Loucy (cell line): ENCODE data around the gene PRDX3.

Experiments
- H2AFZ ChIP-seq: fragments of 200-600 bp; sonication (generic); 2 replicates; pipeline ENCODE4 v1.6.0; 2016; ENCODE audit warnings: antibody characterized with exemption, mild to moderate bottlenecking, low read length, moderate library complexity
- H3F3A ChIP-seq: fragments of 200-600 bp; 2 replicates; pipeline ENCODE4 v1.6.0; 2016; ENCODE audit warnings: antibody characterized with exemption, low read depth, mild to moderate bottlenecking
- H3K27me3 ChIP-seq: fragments of 200-600 bp; sonication (generic); 2 replicates; pipeline ENCODE4 v1.6.1; 2014; ENCODE audit warnings: low read length, mild to moderate bottlenecking; ENCODE audit not compliant: insufficient read depth, poor library complexity, severe bottlenecking
- H3K36me3 ChIP-seq: fragments of 200-600 bp; sonication (generic); 2 replicates; pipeline ENCODE4 v1.6.1; 2016; ENCODE audit warnings: low read length; ENCODE audit not compliant: insufficient read depth
- H3K4me1 ChIP-seq: fragments of 200-600 bp; sonication (generic); 2 replicates; pipeline ENCODE4 v1.5.1; 2014; ENCODE audit warnings: low read length, mild to moderate bottlenecking; ENCODE audit not compliant: insufficient read depth, poor library complexity, severe bottlenecking
- H3K4me2 ChIP-seq: fragments of 200-600 bp; sonication (generic); 2 replicates; pipeline ENCODE4 v1.6.0; 2014; ENCODE audit warnings: antibody characterized with exemption, low read length, low read depth, mild to moderate bottlenecking; ENCODE audit not compliant: poor library complexity, severe bottlenecking
- H3K4me3 ChIP-seq: fragments of 200-600 bp; sonication (generic); 2 replicates; pipeline ENCODE4 v1.5.1; 2014; ENCODE audit warnings: low read length, mild to moderate bottlenecking, mixed read lengths; ENCODE audit not compliant: poor library complexity, severe bottlenecking
- H3K79me2 ChIP-seq: fragments of 200-600 bp; sonication (generic); 2 replicates; pipeline ENCODE4 v1.6.1; 2014; ENCODE audit warnings: low read length; ENCODE audit not compliant: insufficient read depth
- H3K9ac ChIP-seq: fragments of 200-600 bp; sonication (generic); 2 replicates; pipeline ENCODE4 v1.6.0; 2014; ENCODE audit warnings: mild to moderate bottlenecking, low read depth, low read length, moderate library complexity; ENCODE audit not compliant: poor library complexity, severe bottlenecking
- H3K9me2 ChIP-seq: fragments of 200-600 bp; sonication (generic); replicated peaks from 2 replicates; pipeline ENCODE4 v1.6.1; 2016; ENCODE audit warnings: low read depth, low read length, mixed read lengths
- H3K9me3 ChIP-seq: fragments of 200-600 bp; sonication (generic); 2 replicates; pipeline ENCODE4 v1.6.1; 2014; ENCODE audit warnings: mild to moderate bottlenecking, antibody characterized with exemption, low read length, low read depth; ENCODE audit not compliant: insufficient read depth
- H4K20me1 ChIP-seq: fragments of 200-600 bp; sonication (generic); 2 replicates; pipeline ENCODE4 v1.6.0; 2014; ENCODE audit warnings: antibody characterized with exemption, low read length, mild to moderate bottlenecking; ENCODE audit not compliant: insufficient read depth, poor library complexity, severe bottlenecking
- EZH2phosphoT487 ChIP-seq: fragments of 200-600 bp; IDR thresholded peaks from 2 replicates; pipeline ENCODE4 v1.6.1; 2018; ENCODE audit warnings: antibody characterized with exemption, mild to moderate bottlenecking, moderate library complexity, borderline replicate concordance
- TF ChIP-seq, protein P1 (sequence below): fragments of 200-600 bp; sonication (generic); conservative IDR thresholded peaks from 2 replicates; pipeline ENCODE4 v1.5.1; 2014; ENCODE audit warnings: mild to moderate bottlenecking, antibody characterized with exemption, low read length

Gene PRDX3

DNA sequence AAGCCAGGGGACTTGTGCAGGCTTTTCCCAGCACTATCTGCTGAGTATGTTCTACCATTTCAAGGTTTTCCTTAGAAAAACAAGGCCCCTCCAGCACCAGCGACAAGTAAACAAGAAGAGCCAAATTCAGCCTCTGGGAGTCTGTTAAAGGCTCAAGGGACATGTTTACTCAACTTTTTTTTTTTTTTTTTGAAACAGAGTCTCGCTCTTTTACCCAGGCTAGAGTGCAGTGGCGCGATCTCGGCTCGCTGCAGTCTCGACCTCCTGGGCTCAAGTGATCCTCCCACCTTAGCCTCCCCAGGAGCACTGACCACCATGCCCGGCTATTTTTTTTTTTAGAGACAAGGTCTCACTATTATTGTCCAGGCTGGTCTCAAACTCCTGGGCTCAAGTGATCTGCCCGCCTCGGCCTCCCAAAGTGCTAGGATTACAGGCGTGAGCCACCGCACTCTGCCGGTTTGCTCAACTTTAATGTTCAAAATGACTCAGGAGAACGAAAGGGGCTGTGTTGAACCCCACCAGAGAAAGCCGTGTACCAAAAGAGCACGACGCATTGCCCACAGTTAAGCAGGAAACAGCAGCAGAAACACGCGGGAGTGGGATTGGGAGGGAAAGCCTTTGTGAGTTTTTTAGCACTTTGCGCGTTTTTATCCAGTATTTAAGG lies 772 bp downstream of the PRDX3 start:
- no peak for TF ChIP-seq EZH2phosphoT487
- TF ChIP-seq, protein P1, sequence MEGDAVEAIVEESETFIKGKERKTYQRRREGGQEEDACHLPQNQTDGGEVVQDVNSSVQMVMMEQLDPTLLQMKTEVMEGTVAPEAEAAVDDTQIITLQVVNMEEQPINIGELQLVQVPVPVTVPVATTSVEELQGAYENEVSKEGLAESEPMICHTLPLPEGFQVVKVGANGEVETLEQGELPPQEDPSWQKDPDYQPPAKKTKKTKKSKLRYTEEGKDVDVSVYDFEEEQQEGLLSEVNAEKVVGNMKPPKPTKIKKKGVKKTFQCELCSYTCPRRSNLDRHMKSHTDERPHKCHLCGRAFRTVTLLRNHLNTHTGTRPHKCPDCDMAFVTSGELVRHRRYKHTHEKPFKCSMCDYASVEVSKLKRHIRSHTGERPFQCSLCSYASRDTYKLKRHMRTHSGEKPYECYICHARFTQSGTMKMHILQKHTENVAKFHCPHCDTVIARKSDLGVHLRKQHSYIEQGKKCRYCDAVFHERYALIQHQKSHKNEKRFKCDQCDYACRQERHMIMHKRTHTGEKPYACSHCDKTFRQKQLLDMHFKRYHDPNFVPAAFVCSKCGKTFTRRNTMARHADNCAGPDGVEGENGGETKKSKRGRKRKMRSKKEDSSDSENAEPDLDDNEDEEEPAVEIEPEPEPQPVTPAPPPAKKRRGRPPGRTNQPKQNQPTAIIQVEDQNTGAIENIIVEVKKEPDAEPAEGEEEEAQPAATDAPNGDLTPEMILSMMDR: no peak
- peaks cover 54% of the 10 kb centered on the region for H3K79me2 ChIP-seq
- peaks cover 34% of the 10 kb centered on the region for H4K20me1 ChIP-seq
- no peaks in the 10 kb centered on the region for H3K27me3 ChIP-seq
- peak overlapping the region; percentile 81 for H3K9ac ChIP-seq
- H3K4me3 ChIP-seq: peak overlapping the region; percentile 76
- H3K9me2 ChIP-seq: no peaks in the 10 kb centered on the region
- peak overlapping the region; percentile 73 for H2AFZ ChIP-seq
- H3K36me3 ChIP-seq: peaks cover 9% of the 10 kb centered on the region
- H3K9me3 ChIP-seq: no peaks in the 10 kb centered on the region
- H3F3A ChIP-seq: no peaks in the 10 kb centered on the region
- peaks cover 38% of the 10 kb centered on the region for H3K4me1 ChIP-seq
- peak overlapping the region; percentile 96 for H3K4me2 ChIP-seq

DNA sequence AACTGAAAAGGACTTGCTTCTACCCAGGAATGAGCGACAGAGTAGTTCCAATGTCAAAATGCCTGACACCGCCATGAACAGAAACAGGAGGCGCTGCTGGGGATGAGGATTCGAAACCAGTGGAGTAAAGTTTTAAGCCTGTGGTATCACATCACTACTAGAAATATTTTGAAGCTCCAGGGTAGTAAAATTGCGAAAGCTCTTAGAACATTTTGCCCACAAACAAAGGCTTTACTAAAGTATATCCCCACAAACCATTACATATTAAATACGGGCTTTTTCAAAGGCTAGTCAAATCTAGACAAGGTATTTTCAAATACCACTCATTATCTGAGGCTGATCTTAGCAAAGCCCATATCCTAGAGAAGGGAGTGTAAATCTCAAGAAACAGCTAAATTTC lies 2.4 kb downstream of the PRDX3 start:
- Histone ChIP-seq H2AFZ (no peak overlapping the region), H3K4me2 (peak overlapping the region; percentile 96), H3K36me3 (peaks cover 25% of the 10 kb centered on the region), H3K27me3 (no peaks in the 10 kb centered on the region), H3K9ac (peak overlapping the region; percentile 81), H3K4me1 (peaks cover 44% of the 10 kb centered on the region), H3K79me2 (peaks cover 60% of the 10 kb centered on the region), H3K9me3 (no peaks in the 10 kb centered on the region), H3F3A (no peaks in the 10 kb centered on the region), H4K20me1 (peaks cover 41% of the 10 kb centered on the region), H3K4me3 (peak overlapping the region; percentile 76), H3K9me2 (no peaks in the 10 kb centered on the region)
- TF ChIP-seq EZH2phosphoT487: no peak
- TF ChIP-seq, protein P1: no peak

DNA sequence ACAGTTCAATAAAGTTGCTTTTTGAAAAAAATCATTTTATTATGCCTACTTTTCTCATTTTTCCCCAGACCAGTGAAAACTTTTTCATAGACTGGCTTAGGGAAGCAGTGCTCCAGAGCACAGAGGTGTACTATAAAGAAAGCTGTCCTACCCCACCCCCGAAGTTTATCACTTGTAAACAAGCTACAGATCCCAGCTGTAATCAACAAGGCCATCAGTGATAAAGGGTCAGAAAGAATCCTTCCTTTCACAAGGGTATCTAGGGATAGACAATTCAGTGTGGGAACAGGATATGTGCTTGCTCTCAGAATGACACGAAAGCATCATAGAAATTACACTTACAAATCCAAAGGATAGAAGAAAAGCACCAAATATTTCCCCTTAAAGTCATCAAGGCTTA lies 4.5 kb downstream of the PRDX3 start:
- no peaks in the 10 kb centered on the region for H3F3A ChIP-seq
- H3K36me3 ChIP-seq: peaks cover 43% of the 10 kb centered on the region
- peak overlapping the region; percentile 21 for H3K9ac ChIP-seq
- peak overlapping the region; percentile 26 for H3K4me3 ChIP-seq
- peaks cover 38% of the 10 kb centered on the region for H3K4me1 ChIP-seq
- H3K9me3 ChIP-seq: no peaks in the 10 kb centered on the region
- no peaks in the 10 kb centered on the region for H3K9me2 ChIP-seq
- H4K20me1 ChIP-seq: peaks cover 41% of the 10 kb centered on the region
- TF ChIP-seq, protein P1: no peak
- no peak for TF ChIP-seq EZH2phosphoT487
- peaks cover 60% of the 10 kb centered on the region for H3K79me2 ChIP-seq
- H3K4me2 ChIP-seq: peak overlapping the region; percentile 96
- H3K27me3 ChIP-seq: no peaks in the 10 kb centered on the region
- no peak overlapping the region for H2AFZ ChIP-seq
